Measurements from ENCODE around the gene TSEN15.

Gene TSEN15

GRCh38 chr1:184052750-184053149, 1.2 kb downstream of the TSEN15 start:
- no peaks in the 10 kb centered on the region for H3K27me3 ChIP-seq (ENCODE audit: low read length)
- peak overlapping the region; percentile 75 for H3K4me3 ChIP-seq (ENCODE audit: insufficient read depth, low read length, poor library complexity, severe bottlenecking)
- H3K79me2 ChIP-seq (ENCODE audit: insufficient read depth, low read length): peaks cover 9% of the 10 kb centered on the region; the same call in 1 of the 2 replicates
- H3K4me2 ChIP-seq (ENCODE audit: low read depth, low read length, poor library complexity, severe bottlenecking): peak overlapping the region; percentile 84
- H4K20me1 ChIP-seq (ENCODE audit: low read depth, low read length): no peaks in the 10 kb centered on the region
- no peaks in the 10 kb centered on the region for H3K9me2 ChIP-seq (replicated peaks; ENCODE audit: insufficient read depth, low read length)
- no peak overlapping the region for H2AFZ ChIP-seq (ENCODE audit: low read depth, low read length, severe bottlenecking)
- H3K27ac ChIP-seq (ENCODE audit: low read depth, low read length): no peak overlapping the region
- no peaks in the 10 kb centered on the region for H3F3A ChIP-seq (ENCODE audit: insufficient read depth)
- no peaks in the 10 kb centered on the region for H3K9me3 ChIP-seq (ENCODE audit: insufficient read depth, low read length)
- peaks cover 4% of the 10 kb centered on the region; the same call in 1 of the 2 replicates for H3K36me3 ChIP-seq (ENCODE audit: low read length)
- H3K9ac ChIP-seq (ENCODE audit: low read length): peak overlapping the region; percentile 84
- TF ChIP-seq EZH2phosphoT487 (conservative IDR thresholded peaks at IDR 0.05; ENCODE audit: low read length) (no peak), CTCF (IDR thresholded peaks at IDR 0.05; ENCODE audit: insufficient read depth, low read length, poor library complexity, severe bottlenecking) (no peak)

GRCh38 chr1:184053881-184054280, 2.4 kb downstream of the TSEN15 start:
- Histone ChIP-seq H3K4me2 (ENCODE audit: low read depth, low read length, poor library complexity, severe bottlenecking) (peak overlapping the region; percentile 84), H3K9me3 (ENCODE audit: insufficient read depth, low read length) (no peaks in the 10 kb centered on the region), H3F3A (ENCODE audit: insufficient read depth) (no peaks in the 10 kb centered on the region), H3K9ac (ENCODE audit: low read length) (no peak overlapping the region), H3K27ac (ENCODE audit: low read depth, low read length) (no peak overlapping the region), H3K79me2 (ENCODE audit: insufficient read depth, low read length) (peaks cover 9% of the 10 kb centered on the region; the same call in 1 of the 2 replicates), H2AFZ (ENCODE audit: low read depth, low read length, severe bottlenecking) (no peak overlapping the region), H3K9me2 (replicated peaks; ENCODE audit: insufficient read depth, low read length) (no peaks in the 10 kb centered on the region), H3K36me3 (ENCODE audit: low read length) (peaks cover 4% of the 10 kb centered on the region; the same call in 1 of the 2 replicates), H3K27me3 (ENCODE audit: low read length) (no peaks in the 10 kb centered on the region), H3K4me3 (ENCODE audit: insufficient read depth, low read length, poor library complexity, severe bottlenecking) (no peak overlapping the region), H4K20me1 (ENCODE audit: low read depth, low read length) (no peaks in the 10 kb centered on the region)
- no peak for TF ChIP-seq EZH2phosphoT487 (conservative IDR thresholded peaks at IDR 0.05; ENCODE audit: low read length)
- TF ChIP-seq CTCF (IDR thresholded peaks at IDR 0.05; ENCODE audit: insufficient read depth, low read length, poor library complexity, severe bottlenecking): no peak

GRCh38 chr1:184056921-184057555, 5.5 kb downstream of the TSEN15 start:
- no peak for TF ChIP-seq EZH2phosphoT487 (conservative IDR thresholded peaks at IDR 0.05; ENCODE audit: low read length)
- no peak for TF ChIP-seq CTCF (IDR thresholded peaks at IDR 0.05; ENCODE audit: insufficient read depth, low read length, poor library complexity, severe bottlenecking)
- H3K27me3 ChIP-seq (ENCODE audit: low read length): no peaks in the 10 kb centered on the region
- no peaks in the 10 kb centered on the region for H4K20me1 ChIP-seq (ENCODE audit: low read depth, low read length)
- H3K9me3 ChIP-seq (ENCODE audit: insufficient read depth, low read length): no peaks in the 10 kb centered on the region
- no peak overlapping the region for H2AFZ ChIP-seq (ENCODE audit: low read depth, low read length, severe bottlenecking)
- no peak overlapping the region for H3K9ac ChIP-seq (ENCODE audit: low read length)
- H3K27ac ChIP-seq (ENCODE audit: low read depth, low read length): no peak overlapping the region
- H3F3A ChIP-seq (ENCODE audit: insufficient read depth): no peaks in the 10 kb centered on the region
- H3K79me2 ChIP-seq (ENCODE audit: insufficient read depth, low read length): peaks cover 8% of the 10 kb centered on the region; the same call in 1 of the 2 replicates
- peaks cover 4% of the 10 kb centered on the region; the same call in 1 of the 2 replicates for H3K36me3 ChIP-seq (ENCODE audit: low read length)
- H3K4me2 ChIP-seq (ENCODE audit: low read depth, low read length, poor library complexity, severe bottlenecking): no peak overlapping the region
- no peak overlapping the region for H3K4me3 ChIP-seq (ENCODE audit: insufficient read depth, low read length, poor library complexity, severe bottlenecking)
- no peaks in the 10 kb centered on the region for H3K9me2 ChIP-seq (replicated peaks; ENCODE audit: insufficient read depth, low read length)

Data from SU-DHL-6 (cell line).